GM23338 (cell line): ENCODE measurements around the gene FAM161B. TPM values are rescaled to one million over a fixed set of nuclear protein-coding genes. Genes with fewer than 3 reads are reported as not detected.

Source experiments
- ATAC-seq: fragments of 200-7000 bp; cut with Tn5 transposase; 3 replicates; pipeline ENCODE4 v1.9.1; 2020
- DNase-seq: peaks from one replicate; pipeline ENCODE4 v3.0.0-alpha.2; 2015; ENCODE audit warnings: low spot score
- H2AFZ ChIP-seq: fragments of 200-600 bp; sonication (generic); 2 replicates; pipeline ENCODE4 v1.8.0; 2016; ENCODE audit warnings: antibody characterized with exemption, mild to moderate bottlenecking, moderate library complexity
- H3F3A ChIP-seq: fragments of 200-600 bp; sonication (generic); replicated peaks from 2 replicates; pipeline ENCODE4 v1.8.0; 2017; ENCODE audit warnings: antibody characterized with exemption, mixed run types, low read depth
- H3K27ac ChIP-seq: fragments of 200-600 bp; sonication (generic); 2 replicates; pipeline ENCODE4 v1.6.1; 2016; ENCODE audit warnings: low read depth
- H3K27me3 ChIP-seq: fragments of 200-600 bp; sonication (generic); 2 replicates; pipeline ENCODE4 v1.8.0; 2016; ENCODE audit warnings: mild to moderate bottlenecking, mixed run types, moderate library complexity; ENCODE audit not compliant: insufficient read depth
- H3K36me3 ChIP-seq: fragments of 200-600 bp; sonication (generic); 2 replicates; pipeline ENCODE4 v1.8.0; 2016; ENCODE audit warnings: mild to moderate bottlenecking; ENCODE audit not compliant: insufficient read depth
- H3K4me1 ChIP-seq: fragments of 200-600 bp; sonication (generic); 2 replicates; pipeline ENCODE4 v1.8.0; 2016; ENCODE audit warnings: mild to moderate bottlenecking, moderate library complexity; ENCODE audit not compliant: insufficient read depth
- H3K4me2 ChIP-seq: fragments of 200-600 bp; sonication (generic); 2 replicates; pipeline ENCODE4 v1.7.1; 2017; ENCODE audit warnings: mixed run types
- H3K4me3 ChIP-seq: fragments of 200-600 bp; sonication (generic); 2 replicates; pipeline ENCODE4 v1.6.1; 2016; ENCODE audit warnings: mixed run types
- H3K79me2 ChIP-seq: fragments of 200-600 bp; sonication (generic); replicated peaks from 2 replicates; pipeline ENCODE4 v1.8.0; 2017; ENCODE audit warnings: mild to moderate bottlenecking; ENCODE audit not compliant: insufficient read depth
- H3K9me2 ChIP-seq: fragments of 200-600 bp; sonication (generic); 2 replicates; pipeline ENCODE4 v1.8.0; 2017; ENCODE audit not compliant: insufficient read depth
- H4K20me1 ChIP-seq: fragments of 200-600 bp; sonication (generic); replicated peaks from 2 replicates; pipeline ENCODE4 v1.8.0; 2017; ENCODE audit warnings: mild to moderate bottlenecking; ENCODE audit not compliant: insufficient read depth
- H3K27ac Mint-ChIP-seq: 2 replicates; pipeline ENCODE4 v1.8.0; 2020; ENCODE audit warnings: inconsistent platforms, mild to moderate bottlenecking, moderate library complexity, mixed read lengths
- H3K27me3 Mint-ChIP-seq: 3 replicates; pipeline ENCODE4 v1.8.0; 2022; ENCODE audit warnings: low read depth, mild to moderate bottlenecking, moderate library complexity, mixed read lengths, inconsistent platforms; ENCODE audit not compliant: insufficient read depth, poor library complexity
- H3K36me3 Mint-ChIP-seq: 3 replicates; pipeline ENCODE4 v1.8.0; 2021; ENCODE audit warnings: low read depth, mild to moderate bottlenecking, inconsistent platforms, moderate library complexity, mixed read lengths
- H3K4me1 Mint-ChIP-seq: 3 replicates; pipeline ENCODE4 v1.8.0; 2020; ENCODE audit warnings: mild to moderate bottlenecking, inconsistent platforms, mixed read lengths
- H3K4me3 Mint-ChIP-seq: 3 replicates; pipeline ENCODE4 v1.8.0; 2021; ENCODE audit warnings: moderate library complexity, mild to moderate bottlenecking, inconsistent platforms, mixed read lengths
- H3K9me3 Mint-ChIP-seq: 3 replicates; pipeline ENCODE4 v1.8.0; 2020; ENCODE audit warnings: moderate library complexity, mild to moderate bottlenecking, inconsistent platforms, mixed read lengths
- CREB1 ChIP-seq: fragments of 250-450 bp; sonication (Bioruptor Pico); IDR thresholded peaks from 2 replicates; pipeline ENCODE4 v1.5.0; 2020; ENCODE audit warnings: low read depth, mild to moderate bottlenecking, moderate library complexity
- EZH2 ChIP-seq: fragments of 200-600 bp; sonication (generic); IDR thresholded peaks from one replicate; pipeline ENCODE4 v1.8.0; 2017; ENCODE audit warnings: antibody characterized with exemption, mild to moderate bottlenecking, low read depth; ENCODE audit not compliant: unreplicated experiment
- EZH2phosphoT487 ChIP-seq: fragments of 200-600 bp; sonication (generic); IDR thresholded peaks from one replicate; pipeline ENCODE4 v1.8.1; 2018; ENCODE audit warnings: antibody characterized with exemption; ENCODE audit not compliant: unreplicated experiment
- JUNB ChIP-seq: IDR thresholded peaks from one replicate; pipeline ENCODE4 v1.6.1; 2016; ENCODE audit warnings: antibody characterized with exemption; ENCODE audit not compliant: unreplicated experiment
- NANOG ChIP-seq: IDR thresholded peaks from 2 replicates; pipeline ENCODE4 v1.6.1; 2016; ENCODE audit warnings: antibody characterized with exemption, borderline replicate concordance
- POLR2AphosphoS5 ChIP-seq: IDR thresholded peaks from 2 replicates; pipeline ENCODE4 v1.6.1; 2016; ENCODE audit warnings: antibody characterized with exemption, low read depth
- REST ChIP-seq: IDR thresholded peaks from one replicate; pipeline ENCODE4 v1.6.1; 2018; ENCODE audit warnings: antibody characterized with exemption; ENCODE audit not compliant: unreplicated experiment
- STAT1 ChIP-seq: IDR thresholded peaks from one replicate; pipeline ENCODE4 v1.6.1; 2016; ENCODE audit warnings: antibody characterized with exemption; ENCODE audit not compliant: unreplicated experiment
- ZNF114 ChIP-seq: fragments of 250-450 bp; sonication (Bioruptor Pico); IDR thresholded peaks from 2 replicates; pipeline ENCODE4 v1.5.0; 2020; ENCODE audit warnings: mild to moderate bottlenecking, moderate library complexity
- ZNF331 ChIP-seq: fragments of 250-450 bp; sonication (Bioruptor Pico); IDR thresholded peaks from 2 replicates; pipeline ENCODE4 v1.5.0; 2020; ENCODE audit warnings: low read depth, mild to moderate bottlenecking, moderate library complexity
- ZNF462 ChIP-seq: fragments of 250-450 bp; sonication (Bioruptor Pico); IDR thresholded peaks from 2 replicates; pipeline ENCODE4 v1.5.0; 2020; ENCODE audit warnings: mild to moderate bottlenecking, moderate library complexity
- polyA plus RNA-seq: library from polyadenylated mRNA; unstranded; fragments of >200 nt; fragmentation: Nextera tagmentation; extraction: Ambion mirVana; gene quantifications from 2 replicates; pipeline ENCODE4 v1.2.1, GENCODE V29; 2016
- total RNA-seq: library from RNA; depleted of rRNA; stranded (reverse); fragments of >200 nt; shearing (Covaris generic); gene quantifications from 2 replicates; pipeline ENCODE4 v1.2.3, GENCODE V29; 2014
- TF ChIP-seq, protein P1 (sequence below): IDR thresholded peaks from 2 replicates; pipeline ENCODE4 v1.6.1; 2016; ENCODE audit warnings: antibody characterized with exemption
- TF ChIP-seq, protein P2 (sequence below), 2 experiments: fragments of 200-600 bp in 1 of 2; sonication (generic) in 1 of 2; conservative IDR thresholded peaks; 2 replicates each; pipeline versions ENCODE4 v1.5.1 to v1.6.1; 2016 to 2017; ENCODE audit warnings: antibody characterized with exemption in 2 of 2, low read depth in 2 of 2, mild to moderate bottlenecking in 2 of 2, moderate library complexity in 1 of 2

FAM161B gene
- total and polyA plus RNA-seq, 2 experiments from 2014 or later = 0.28 to 2.8 TPM

DNA sequence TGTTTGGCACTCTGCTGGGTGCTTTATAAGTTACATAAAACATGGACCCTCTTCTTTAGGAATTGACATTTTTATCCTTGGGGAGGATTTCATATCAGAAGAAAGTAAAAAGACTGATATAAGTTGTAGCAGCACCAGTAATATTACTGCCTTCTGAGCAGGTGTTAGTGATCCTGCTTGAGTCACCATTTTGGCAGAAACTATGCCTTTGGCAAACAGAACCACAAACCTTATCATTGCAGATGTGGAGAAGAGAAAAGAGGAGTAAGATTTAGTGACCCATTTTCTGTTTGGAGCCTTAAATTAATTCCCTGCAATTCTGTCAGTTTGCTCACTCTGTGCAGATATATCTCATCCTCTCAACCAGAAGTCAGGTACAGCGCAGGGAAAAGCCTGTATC lies 40.2 kb downstream of the FAM161B start:
- Histone ChIP-seq H2AFZ (no peak overlapping the region), H3K4me2 (no peak overlapping the region), H3K9me2 (no peaks in the 10 kb centered on the region), H3K4me1 (no peaks in the 10 kb centered on the region), H3K79me2 (no peaks in the 10 kb centered on the region), H4K20me1 (peaks cover 7% of the 10 kb centered on the region), H3K36me3 (peaks cover 36% of the 10 kb centered on the region), H3K4me3 (no peak overlapping the region), H3K27ac (no peak overlapping the region), H3F3A (no peaks in the 10 kb centered on the region), H3K27me3 (no peaks in the 10 kb centered on the region)
- Mint-ChIP-seq H3K4me3 (no peak overlapping the region), H3K9me3 (peaks cover 4% of the 10 kb centered on the region; the same call in 1 of the 3 replicates), H3K27ac (no peak overlapping the region), H3K36me3 (peaks cover 60% of the 10 kb centered on the region), H3K27me3 (no peaks in the 10 kb centered on the region), H3K4me1 (no peaks in the 10 kb centered on the region)
- DNase-seq (no peak), ATAC-seq (no peak)
- no peak for TF ChIP-seq NANOG
- no peak for TF ChIP-seq EZH2
- TF ChIP-seq STAT1 = no peak
- no peak for TF ChIP-seq CREB1 (CRISPR knock-in tag)
- no peak for TF ChIP-seq ZNF462 (CRISPR knock-in tag)
- TF ChIP-seq, protein P1, sequence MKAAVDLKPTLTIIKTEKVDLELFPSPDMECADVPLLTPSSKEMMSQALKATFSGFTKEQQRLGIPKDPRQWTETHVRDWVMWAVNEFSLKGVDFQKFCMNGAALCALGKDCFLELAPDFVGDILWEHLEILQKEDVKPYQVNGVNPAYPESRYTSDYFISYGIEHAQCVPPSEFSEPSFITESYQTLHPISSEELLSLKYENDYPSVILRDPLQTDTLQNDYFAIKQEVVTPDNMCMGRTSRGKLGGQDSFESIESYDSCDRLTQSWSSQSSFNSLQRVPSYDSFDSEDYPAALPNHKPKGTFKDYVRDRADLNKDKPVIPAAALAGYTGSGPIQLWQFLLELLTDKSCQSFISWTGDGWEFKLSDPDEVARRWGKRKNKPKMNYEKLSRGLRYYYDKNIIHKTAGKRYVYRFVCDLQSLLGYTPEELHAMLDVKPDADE = no peak
- TF ChIP-seq ZNF331 (CRISPR knock-in tag) = no peak
- no peak for TF ChIP-seq JUNB
- no peak for TF ChIP-seq ZNF114 (CRISPR knock-in tag)
- no peak for TF ChIP-seq POLR2AphosphoS5
- TF ChIP-seq, protein P2, sequence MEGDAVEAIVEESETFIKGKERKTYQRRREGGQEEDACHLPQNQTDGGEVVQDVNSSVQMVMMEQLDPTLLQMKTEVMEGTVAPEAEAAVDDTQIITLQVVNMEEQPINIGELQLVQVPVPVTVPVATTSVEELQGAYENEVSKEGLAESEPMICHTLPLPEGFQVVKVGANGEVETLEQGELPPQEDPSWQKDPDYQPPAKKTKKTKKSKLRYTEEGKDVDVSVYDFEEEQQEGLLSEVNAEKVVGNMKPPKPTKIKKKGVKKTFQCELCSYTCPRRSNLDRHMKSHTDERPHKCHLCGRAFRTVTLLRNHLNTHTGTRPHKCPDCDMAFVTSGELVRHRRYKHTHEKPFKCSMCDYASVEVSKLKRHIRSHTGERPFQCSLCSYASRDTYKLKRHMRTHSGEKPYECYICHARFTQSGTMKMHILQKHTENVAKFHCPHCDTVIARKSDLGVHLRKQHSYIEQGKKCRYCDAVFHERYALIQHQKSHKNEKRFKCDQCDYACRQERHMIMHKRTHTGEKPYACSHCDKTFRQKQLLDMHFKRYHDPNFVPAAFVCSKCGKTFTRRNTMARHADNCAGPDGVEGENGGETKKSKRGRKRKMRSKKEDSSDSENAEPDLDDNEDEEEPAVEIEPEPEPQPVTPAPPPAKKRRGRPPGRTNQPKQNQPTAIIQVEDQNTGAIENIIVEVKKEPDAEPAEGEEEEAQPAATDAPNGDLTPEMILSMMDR (conservative IDR thresholded peaks at IDR 0.05; ENCODE audit: low read depth in 2 of 2) = no peak
- no peak for TF ChIP-seq EZH2phosphoT487
- no peak for TF ChIP-seq REST
